Measurements from ENCODE around the gene NR4A3.

DNA sequence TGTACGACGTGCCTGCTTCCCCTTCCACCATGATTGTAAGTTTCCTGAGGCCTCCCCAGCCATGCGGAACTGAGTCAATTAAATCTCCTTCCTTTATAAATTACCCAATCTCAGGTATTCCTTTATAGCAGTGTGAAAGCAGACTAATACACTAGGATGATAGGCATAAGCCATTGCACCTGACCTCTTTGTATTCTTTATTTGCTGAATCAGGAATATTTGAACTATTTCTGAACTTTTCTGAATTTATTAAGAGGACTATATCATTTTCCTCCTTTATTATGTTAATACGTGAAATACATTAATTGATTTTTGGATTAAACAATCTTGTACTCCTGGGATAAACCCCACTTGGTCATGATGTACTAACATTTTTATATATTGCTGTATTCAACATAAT is 28.2 kb upstream of the NR4A3 start:
- TF ChIP-seq, protein P1, sequence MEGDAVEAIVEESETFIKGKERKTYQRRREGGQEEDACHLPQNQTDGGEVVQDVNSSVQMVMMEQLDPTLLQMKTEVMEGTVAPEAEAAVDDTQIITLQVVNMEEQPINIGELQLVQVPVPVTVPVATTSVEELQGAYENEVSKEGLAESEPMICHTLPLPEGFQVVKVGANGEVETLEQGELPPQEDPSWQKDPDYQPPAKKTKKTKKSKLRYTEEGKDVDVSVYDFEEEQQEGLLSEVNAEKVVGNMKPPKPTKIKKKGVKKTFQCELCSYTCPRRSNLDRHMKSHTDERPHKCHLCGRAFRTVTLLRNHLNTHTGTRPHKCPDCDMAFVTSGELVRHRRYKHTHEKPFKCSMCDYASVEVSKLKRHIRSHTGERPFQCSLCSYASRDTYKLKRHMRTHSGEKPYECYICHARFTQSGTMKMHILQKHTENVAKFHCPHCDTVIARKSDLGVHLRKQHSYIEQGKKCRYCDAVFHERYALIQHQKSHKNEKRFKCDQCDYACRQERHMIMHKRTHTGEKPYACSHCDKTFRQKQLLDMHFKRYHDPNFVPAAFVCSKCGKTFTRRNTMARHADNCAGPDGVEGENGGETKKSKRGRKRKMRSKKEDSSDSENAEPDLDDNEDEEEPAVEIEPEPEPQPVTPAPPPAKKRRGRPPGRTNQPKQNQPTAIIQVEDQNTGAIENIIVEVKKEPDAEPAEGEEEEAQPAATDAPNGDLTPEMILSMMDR (conservative IDR thresholded peaks at IDR 0.05 in 1 of 2, IDR thresholded peaks at IDR 0.05 in 1 of 2; ENCODE audit: extremely low read depth in 1 of 2, insufficient read depth in 1 of 2, low read depth in 1 of 2, low read length in 2 of 2): no peak
- no peak for TF ChIP-seq EZH2 (IDR thresholded peaks at IDR 0.05; ENCODE audit: borderline replicate concordance, low read length)

Measured in mammary epithelial cell (primary cell).